ENCODE results near the gene FAM114A1.

The FAM114A1 gene

DNA sequence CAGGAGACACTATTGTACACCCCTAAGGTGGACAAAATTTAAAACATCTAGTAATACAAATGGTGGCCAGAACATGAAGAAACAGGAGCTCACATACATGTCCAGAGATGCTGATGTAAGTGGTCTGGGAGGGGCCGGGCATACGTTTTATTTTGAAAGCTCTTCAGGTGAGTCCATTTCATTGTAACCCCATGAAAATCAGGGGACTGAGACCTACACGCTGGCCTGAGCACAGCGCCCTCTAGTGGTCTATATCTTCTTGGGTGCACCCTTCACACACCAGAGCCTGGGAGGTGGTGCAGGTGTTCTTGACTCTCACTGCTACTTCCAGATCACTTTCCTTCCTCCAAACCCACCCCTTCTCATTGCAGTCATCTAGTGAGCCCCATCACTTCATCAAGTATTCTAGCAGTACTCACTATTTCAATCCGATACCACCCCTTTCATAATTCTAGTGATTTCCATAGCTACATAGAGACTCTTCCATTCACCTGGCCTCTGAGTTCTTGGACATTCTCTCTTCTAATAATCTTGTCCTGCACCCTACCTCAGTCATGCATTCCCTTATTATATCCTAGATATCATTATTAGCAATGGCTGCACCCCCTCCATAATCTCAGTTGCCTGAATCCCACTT, 6.7 kb upstream of the FAM114A1 start:
- DNase-seq: no peak

DNA sequence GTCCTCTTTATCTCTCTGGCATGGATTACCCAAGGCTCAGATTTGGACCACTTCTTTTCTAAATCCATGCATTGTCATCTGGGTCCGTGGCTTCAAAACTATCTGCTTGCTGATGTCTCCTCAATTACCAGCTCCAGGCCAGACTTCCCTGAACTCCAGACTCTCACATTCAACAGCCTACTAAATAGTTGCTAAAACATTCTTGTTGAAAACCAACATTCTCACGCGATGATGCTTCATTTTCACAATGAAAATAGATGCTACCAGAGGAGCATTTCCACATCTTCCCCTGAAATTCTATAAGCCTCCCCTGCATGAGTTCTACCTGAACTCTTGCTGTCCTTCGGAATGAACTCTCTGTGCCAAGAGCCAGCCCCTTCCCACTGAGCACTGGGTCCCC, 5.8 kb upstream of the FAM114A1 start:
- DNase-seq: no peak

DNA sequence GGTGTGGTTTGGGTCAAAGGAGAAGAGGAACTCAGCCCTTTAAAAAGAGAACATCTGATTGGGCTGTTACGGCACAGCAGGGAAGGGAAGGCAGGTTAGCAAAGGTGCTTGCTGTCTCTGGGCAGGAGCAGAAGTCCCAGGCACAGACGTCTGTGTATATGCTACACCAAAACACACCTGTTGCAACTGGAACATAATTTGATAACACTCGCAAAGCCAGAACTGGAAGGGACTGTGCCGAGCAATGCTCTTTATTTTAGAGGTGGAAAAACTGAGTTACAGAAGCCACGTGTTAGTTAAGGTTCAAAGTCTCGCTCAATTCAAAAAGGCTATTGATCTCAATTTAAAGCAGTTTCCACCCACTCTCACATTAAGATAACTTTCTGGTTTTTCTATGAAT, 2.2 kb upstream of the FAM114A1 start:
- DNase-seq: no peak

DNA sequence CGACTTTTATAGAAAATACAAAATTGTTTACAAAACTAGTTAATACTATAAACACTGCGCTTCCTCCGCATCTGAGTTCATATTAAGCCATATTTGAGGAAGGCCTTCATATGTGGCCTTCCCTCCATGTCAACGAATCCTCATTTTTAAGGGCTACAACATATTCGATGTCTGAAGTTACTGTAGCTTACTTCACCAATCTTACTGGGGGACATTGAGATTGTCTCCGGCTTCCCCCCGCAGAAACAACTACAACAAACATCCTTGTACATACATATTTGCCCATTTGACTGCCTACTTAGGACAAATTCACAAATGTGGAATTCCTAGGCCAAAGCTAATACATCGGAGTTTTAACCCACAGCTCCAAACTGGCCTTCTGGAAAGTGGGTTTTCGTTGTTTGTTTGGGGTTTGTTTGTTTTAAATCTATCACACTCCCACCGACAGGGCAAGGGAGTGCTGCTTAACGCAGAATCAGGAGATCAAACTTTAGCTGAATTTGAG, 581 bp upstream of the FAM114A1 start:
- DNase-seq: no peak

DNA sequence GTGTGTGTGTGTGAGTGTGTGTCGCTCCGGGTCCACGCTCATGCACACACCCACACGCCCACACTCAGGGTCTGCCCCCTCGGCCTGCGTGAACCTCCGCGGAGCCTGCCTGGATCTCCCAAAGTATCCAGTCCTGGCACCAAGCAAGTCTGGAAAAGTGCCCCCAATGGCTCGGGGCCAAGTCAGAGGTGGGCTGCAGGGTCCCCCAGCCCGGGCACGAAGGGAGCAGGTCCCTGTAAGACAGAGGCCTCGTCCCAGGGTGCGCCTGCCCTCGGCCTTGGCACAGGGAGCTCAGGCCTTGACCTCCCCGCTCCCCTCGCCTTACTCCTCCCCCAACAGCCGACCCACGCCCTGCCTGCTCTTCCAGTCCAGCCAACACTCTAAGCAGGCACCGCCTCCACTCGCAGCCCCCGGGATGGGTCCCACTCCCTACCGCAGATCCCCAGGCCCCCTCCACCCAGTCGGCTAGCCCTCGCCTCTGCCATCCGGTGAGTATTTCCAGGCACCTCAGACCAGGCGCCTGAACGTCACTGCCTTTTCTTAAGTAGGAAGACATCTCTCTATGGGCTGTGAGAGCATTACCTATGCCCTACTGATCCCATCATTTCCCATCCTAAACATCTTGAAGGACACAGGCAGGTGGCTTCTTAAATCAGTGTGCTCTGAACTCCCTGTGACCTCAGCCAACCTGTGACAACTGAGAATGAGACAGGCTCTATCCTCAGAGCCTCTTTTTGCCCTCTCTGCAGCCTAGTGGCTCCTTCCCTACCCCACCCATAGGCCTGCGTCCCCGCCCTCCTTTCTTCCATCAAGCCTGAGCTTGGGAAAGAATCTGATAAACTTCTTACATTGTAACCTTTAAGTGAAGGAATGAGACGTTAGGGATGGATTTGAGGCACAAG, 704 bp downstream of the FAM114A1 start:
- no peak for DNase-seq

DNA sequence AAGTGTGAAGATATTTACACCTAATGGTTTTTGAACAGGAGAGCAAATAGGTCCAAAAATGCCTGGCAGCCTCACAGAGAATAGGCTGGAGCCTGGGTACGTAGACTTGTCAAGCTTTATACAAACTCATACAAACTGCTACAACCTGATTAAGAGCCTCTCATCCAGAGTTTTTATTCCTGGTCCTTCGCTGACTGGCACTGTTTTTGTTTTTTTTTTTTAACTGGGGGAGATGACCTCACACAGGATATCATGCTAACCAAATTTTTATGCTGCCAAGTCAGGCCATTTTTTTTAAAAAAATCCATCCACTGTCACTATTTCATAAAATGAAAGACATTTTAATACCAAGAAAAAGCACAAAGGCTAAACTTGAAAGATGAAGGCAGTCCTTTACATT, 1.9 kb downstream of the FAM114A1 start:
- DNase-seq: no peak

DNA sequence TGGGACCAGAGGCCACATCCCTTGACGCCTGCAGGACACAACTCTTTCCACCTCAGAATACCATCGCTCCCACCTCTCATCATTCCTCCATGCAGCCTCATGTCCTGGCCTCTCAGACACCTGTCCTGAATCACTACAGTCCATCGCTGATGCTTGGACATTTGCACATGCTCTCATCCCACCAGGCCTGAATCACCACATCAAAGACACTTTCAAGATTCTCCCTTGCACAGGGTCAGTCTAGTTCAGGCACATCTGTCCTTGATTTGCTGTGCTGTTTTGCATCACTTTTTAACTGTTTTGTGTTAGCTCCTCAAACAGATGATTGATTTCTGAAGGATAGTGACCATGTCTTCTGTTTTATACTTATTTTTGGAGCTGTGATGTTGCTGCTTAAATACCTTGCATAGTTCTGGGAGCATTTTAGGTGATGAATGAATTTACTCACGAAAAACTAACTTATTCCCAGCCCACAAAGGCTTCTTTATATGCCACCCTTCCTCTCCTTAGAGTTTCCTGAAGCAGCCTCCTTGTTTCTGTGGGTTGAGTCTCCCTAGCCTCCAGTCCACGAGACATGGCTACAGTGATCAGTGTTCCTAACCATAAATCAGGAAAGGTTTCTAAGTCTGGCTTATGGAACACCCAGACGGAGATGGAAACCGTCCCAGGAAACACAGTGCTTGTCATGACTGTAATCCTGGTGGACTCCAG, 2.6 kb downstream of the FAM114A1 start:
- no peak for DNase-seq

DNA sequence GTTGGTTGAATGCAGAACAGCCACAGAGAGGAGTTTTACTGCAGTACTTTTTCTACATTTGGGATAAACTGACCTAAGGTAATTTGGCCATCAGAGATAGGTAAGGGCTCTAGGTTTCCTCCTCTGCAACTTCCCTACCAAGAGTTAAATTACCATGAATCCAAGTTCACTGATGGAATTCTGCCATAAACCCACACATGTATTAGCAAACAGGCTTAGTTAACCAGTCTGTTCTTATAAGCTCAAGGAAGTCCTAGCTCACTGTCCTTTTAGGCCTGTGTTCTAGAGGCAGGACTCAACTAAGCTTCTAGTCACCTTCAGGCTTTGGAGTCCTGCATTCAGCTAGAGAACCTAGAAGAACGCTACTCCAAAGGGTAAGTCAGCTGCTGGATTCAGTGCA, 4.0 kb downstream of the FAM114A1 start:
- DNase-seq: no peak

DNA sequence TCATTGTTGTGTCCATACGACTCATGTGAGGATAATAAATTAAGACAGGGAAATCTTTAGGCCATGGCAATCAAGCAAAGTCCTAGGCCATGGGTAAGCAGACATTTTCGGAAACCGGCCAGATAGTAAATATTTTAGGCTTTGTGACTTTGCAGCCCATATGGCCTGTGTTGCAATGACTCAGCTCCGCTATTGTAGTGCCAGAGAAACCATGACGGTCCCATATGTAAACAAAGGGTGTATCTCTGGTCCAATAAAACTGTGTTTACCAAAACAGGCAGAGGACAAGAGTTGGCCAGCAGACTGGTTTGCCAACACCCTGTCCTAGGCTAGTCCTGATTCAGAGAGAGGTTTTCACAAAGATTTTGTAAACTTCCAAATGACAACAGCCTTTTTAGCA, 5.0 kb downstream of the FAM114A1 start:
- no peak for DNase-seq

DNA sequence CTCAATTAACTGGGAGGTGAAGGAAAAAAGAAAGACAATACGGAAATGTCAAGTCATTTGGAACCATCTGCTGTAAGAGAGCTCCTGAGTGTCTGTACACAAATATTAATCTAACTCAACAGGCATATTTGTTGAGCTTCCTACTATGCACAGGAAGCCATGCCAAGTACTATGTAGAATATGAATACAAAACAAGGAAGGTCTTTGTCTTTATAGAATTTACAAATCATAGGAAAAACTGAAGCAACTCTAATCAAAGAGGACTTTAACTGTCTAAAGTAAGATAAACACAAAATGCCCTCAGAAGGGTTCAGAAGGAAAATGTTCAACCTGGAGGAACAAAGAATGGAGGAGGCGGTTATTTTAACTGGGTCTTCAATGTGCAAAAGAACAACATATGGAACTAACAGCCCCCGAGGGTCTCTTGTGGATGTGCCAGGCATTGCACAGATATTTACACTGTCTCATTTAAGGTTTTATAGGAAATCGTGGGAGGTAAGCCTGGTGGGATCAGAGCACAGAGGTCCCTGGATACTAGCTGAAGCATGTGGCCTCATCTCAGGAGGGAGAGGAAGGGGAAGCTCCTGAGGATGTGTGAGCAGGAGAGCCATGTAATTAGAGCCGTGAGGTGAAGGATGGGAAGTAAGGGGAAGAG, 5.8 kb downstream of the FAM114A1 start:
- DNase-seq: no peak

DNA sequence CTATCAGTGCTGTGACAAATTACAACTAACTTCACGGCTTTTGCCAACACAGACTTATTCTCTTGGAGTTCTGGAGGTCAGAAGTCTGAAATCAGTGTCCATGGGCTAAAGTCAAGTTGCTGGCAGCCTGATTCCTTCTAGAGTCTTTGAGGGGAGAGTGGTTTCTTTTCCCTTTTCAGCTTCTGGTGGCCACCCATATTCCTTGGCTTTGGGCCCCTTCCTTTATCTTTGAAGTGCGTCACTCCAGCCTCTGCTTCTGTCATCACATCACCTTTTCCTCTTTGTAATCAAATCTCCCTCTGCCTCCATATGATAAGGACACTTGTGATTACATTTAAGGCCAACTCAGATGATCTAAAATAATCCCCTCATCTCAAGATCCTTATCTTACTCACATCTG, 9.0 kb downstream of the FAM114A1 start:
- DNase-seq: no peak

DNA sequence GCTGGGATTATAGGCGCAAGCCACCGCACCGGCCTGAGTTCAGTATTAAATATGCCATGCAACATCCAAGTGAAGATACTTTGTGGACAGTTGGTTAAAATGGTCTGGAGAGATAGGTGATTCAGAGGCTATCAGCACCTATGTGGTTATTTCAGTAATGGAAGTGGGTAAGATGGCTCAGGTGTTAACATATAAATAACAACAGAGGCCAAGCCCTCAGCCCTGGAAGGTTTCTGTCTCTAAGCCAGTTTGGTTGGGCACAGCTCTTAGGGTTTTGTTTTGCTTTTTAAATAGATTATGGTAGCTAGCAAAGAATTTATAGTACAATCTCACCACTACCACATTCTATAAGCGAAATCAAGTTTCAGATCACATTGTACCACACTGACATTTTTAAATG, 16.6 kb downstream of the FAM114A1 start:
- DNase-seq: no peak

DNA sequence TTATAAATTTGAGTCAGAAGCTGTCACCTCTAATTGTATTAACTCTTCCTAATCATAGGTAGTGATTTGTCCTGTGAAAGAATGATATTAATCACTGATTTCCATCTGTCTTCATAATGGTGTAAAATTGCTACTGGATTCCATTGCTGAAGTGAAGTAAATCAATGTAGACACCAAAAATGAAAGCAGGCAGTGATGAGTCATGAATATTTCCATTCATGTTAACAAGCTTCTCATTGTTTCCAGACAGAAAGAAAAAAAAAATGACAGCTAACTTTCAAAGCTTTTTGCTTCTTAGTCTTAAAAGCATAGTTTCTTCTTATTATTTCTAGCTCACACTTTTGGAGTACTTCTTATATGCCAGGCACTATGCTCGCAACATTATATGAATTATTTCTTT, 21.5 kb downstream of the FAM114A1 start:
- DNase-seq: no peak

DNA sequence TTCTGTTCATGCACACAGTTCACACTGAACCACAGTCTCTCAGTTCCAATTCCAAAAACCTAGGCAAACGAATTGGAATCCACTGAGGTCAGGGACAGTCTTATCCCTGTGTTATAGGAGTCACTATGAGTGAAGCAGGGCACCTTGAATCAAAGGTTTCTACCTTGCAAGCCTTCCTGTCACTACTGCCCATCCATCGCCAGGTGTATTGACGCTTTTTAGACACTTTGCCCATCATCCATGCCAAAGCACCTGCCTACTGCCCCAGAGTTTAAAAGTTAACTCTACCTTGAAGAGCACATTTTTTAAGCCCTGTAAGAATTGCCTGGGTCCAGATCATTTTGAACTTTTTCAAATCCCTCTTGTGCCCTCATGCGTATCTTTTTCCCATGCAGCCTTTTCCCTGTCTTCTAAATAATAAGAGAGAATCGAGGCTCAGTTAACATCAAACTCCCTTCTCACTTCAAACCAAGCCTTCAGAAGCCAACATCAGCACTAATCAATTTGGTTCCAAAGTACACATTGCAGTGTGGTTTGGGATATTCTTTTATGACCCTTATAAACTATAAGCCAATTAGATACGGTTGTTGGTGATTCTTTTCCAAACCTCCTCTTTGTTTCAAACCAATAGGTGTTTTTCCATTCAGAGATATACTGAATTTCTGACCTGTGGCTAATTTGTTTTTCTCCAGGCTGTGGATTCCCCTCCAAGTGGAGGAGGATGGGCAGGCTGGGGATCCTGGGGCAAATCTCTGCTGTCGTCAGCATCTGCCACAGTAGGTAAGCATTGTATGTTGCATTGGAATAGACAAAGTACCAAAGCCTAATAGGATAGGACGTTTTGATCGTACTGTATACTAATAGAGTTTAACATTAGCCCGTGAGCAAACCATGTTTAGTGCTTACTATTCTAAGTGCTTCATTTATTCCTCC, 23.7 kb downstream of the FAM114A1 start:
- no peak for DNase-seq

DNA sequence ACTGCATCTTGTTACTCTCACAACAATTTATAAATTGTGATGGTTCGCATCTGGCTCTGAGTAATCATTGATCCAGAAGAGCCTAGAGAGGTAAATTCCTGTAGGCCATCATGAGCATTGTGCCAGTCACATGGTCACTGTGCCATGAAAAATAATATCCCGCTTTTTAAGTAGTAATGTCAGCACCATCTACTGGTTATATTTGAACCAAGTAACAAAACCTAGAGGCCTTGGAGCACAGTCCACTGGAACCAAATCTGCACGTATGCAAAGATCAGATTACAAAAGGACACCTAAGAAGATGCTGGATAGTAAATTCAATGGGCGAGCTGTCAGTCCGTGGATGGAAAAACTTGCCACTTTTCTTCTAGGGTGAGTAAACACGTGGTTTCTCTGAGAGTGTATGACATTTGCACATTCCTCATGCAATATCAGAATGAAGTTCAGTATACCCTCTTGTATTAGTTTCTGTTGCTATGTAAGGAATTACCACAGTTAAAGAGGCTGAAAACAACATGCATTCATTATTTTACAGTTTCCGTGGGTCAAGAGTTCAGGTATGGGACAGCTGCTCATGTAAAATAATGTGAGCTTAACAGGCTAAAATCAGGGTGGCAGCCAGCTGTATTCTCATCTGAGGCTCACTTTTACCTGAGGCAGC, 26.8 kb downstream of the FAM114A1 start:
- DNase-seq: no peak

DNA sequence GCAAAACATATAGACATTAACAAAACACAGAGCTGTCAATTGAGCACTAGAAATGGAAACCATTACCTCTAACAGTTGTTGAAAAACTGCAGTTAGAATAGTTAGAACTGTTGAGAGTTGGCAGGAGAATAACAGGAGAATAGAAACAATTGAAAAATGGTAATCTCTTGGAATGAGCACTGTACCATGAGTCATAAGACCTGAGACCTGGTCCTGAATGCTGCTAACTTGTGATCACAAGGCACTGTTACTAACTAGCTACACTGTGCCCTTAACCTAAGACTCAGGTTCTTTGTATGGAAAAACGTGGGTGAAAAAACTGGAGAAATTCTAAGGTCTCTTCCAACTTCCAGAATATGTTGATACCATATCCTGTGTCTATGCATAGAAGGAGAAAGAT, 29.3 kb downstream of the FAM114A1 start:
- no peak for DNase-seq

DNA sequence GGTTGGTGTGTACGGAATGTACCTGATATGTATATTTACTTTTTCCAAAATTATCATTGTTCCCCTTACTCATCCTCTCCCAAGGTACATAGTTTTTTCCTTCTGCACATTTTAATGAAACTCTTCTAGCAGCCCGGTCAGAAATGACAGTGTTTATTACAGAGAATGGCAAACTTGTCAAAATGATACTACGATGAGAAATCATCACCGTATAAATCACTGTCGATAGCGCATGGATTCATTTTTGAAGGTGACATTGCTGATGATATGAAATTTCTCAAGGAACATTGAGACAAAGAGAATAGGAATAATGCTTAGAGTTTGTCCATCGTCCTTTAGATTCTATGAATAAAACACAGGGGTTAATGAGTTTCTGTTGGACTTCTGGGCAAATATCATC, 30.6 kb downstream of the FAM114A1 start:
- DNase-seq: no peak

DNA sequence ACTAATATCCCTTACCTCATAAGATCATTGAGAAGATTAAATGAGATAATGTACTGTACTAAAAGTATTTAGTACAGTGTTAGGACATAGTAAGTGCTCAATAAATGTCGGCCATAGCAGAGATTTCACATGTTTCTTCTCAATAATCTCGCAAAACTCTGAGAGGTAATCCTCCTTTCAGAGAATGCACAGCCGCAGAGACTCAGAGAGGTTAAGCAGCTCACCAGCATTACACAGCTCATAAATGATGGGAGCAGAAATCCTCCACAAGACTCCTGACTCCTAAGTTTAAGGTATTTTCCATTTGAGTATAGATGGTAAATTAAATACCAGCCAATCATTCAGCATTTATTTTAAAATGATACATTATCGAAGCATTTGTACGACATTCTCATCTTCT, 34.6 kb downstream of the FAM114A1 start:
- DNase-seq: no peak

DNA sequence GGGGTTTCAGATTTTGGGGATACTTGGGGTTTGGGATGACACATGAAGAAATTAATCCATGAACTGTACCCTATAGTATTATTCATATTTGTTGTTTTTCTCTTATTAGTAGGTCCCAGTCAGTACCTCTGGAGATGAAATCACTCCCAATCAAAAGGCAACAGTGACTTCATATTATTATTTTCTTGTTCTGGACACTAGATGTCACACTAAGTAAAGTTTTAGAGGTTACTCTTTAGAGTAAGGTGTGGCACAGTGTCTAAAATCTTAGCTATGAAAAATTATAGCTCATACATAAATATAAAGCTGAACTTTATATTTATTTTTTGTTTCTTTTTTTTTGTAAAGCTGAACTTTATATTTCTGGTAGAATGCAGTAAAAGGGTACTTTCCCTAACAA, 35.1 kb downstream of the FAM114A1 start:
- DNase-seq: no peak

DNA sequence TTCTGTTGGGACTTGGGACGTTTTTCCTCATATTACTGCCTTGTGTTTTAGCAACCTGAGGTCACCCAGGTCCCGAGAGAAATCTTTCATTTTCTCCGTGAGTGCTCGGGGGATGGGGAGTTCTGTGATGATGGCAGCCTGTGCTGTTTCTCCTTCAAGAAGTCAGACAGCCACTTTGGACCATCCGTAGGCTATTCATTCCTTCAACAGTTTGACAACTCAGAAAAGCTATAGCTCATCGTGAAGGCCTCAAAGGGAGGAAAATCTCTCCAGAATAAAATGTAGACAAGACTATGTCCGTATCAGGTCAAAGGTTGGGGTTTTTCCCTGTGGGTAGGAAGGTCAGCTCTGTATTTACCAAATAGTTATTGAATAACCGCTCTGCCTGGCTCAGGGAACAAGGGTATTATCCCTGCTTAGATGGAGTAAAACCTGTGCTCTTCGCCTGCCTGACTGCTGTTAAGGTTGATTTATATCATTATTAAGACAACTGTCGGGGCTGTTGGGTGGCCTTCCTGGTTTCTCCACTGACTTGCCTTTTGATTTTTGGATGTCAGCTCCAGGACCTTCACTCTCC, 36.6 kb downstream of the FAM114A1 start:
- DNase-seq: no peak

DNA sequence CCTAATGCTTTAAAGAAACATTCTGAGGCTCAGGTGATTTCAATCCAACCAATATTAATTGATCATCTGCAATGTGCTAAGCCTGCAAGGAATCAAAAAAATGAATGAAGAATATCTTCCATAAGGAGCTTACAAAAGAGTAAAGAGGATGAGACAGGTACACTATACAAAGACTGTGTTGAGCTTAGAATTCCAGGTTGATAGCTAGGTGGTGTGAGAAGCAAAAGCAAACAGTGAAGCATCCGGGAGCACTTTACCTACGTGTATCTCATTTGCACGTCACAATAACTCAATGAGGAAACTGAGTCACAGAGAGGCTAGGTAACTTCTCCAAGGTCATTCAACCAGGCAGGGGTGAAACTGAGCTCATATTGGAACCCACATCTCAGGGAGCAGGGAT, 37.1 kb downstream of the FAM114A1 start:
- no peak for DNase-seq

Measured in NCI-H187 treated with DMSO at 0.1 percent for 48 hours (cell line).